Measurements from ENCODE around the gene TP53AIP1. TPM values are rescaled to one million over a fixed set of nuclear protein-coding genes. Genes with fewer than 3 reads are reported as not detected.

TP53AIP1 gene
- polyA plus RNA-seq, 4 donors: 0.07 to 0.18 TPM; not detected in 2

- no peaks in the 10 kb centered on the region for H3K27me3 ChIP-seq (ENCODE audit: control insufficient read depth in 3 of 3, insufficient read depth in 3 of 3, low read length in 3 of 3)
- no peaks in the 10 kb centered on the region for H3K9me3 ChIP-seq (ENCODE audit: control insufficient read depth in 2 of 2, insufficient read depth in 1 of 2, low read depth in 1 of 2, low read length in 1 of 2)
- no peak overlapping the region for H3K27ac ChIP-seq (ENCODE audit: low read depth in 1 of 3, low read length in 2 of 3)
- no peaks in the 10 kb centered on the region for H3K4me1 ChIP-seq (ENCODE audit: control insufficient read depth in 3 of 3, insufficient read depth in 2 of 3, low read depth in 1 of 3, low read length in 2 of 3)
- 68 to 78% (median 69%) methylated on average over 5 of the region's 5 CpGs for WGBS, 3 donors
- DNase-seq (no peak), FAIRE-seq (no peak)
- no peak overlapping the region for H3K4me3 ChIP-seq (ENCODE audit: low read depth in 1 of 3, low read length in 3 of 3)
- H3K36me3 ChIP-seq (ENCODE audit: control insufficient read depth in 3 of 3, insufficient read depth in 2 of 3, low read depth in 1 of 3, low read length in 3 of 3): no peaks in the 10 kb centered on the region
These were observed 23.5 kb downstream of the TP53AIP1 start for GRCh38 chr11:128919216-128919615.

GRCh38 chr11:128917144-128917724 is 25.4 kb downstream of the TP53AIP1 start:
- H3K9me3 ChIP-seq (ENCODE audit: control insufficient read depth in 2 of 2, insufficient read depth in 1 of 2, low read depth in 1 of 2, low read length in 1 of 2): no peaks in the 10 kb centered on the region
- WGBS, 3 donors: 46 to 62% (median 58%) methylated on average over 5 of the region's 5 CpGs
- DNase-seq (no peak), FAIRE-seq (no peak)
- no peak overlapping the region for H3K4me3 ChIP-seq (ENCODE audit: low read depth in 1 of 3, low read length in 3 of 3)
- H3K4me1 ChIP-seq (ENCODE audit: control insufficient read depth in 3 of 3, insufficient read depth in 2 of 3, low read depth in 1 of 3, low read length in 2 of 3): no peaks in the 10 kb centered on the region
- H3K27ac ChIP-seq (ENCODE audit: low read depth in 1 of 3, low read length in 2 of 3): no peak overlapping the region
- no peaks in the 10 kb centered on the region for H3K36me3 ChIP-seq (ENCODE audit: control insufficient read depth in 3 of 3, insufficient read depth in 2 of 3, low read depth in 1 of 3, low read length in 3 of 3)
- no peaks in the 10 kb centered on the region for H3K27me3 ChIP-seq (ENCODE audit: control insufficient read depth in 3 of 3, insufficient read depth in 3 of 3, low read length in 3 of 3)

GRCh38 chr11:128916681-128917080 is 26.0 kb downstream of the TP53AIP1 start:
- no peak overlapping the region for H3K27ac ChIP-seq (ENCODE audit: low read depth in 1 of 3, low read length in 2 of 3)
- H3K4me1 ChIP-seq (ENCODE audit: control insufficient read depth in 3 of 3, insufficient read depth in 2 of 3, low read depth in 1 of 3, low read length in 2 of 3): no peaks in the 10 kb centered on the region
- 73 to 84% (median 83%) methylated on average over 2 of the region's 2 CpGs for WGBS, 3 donors
- no peaks in the 10 kb centered on the region for H3K36me3 ChIP-seq (ENCODE audit: control insufficient read depth in 3 of 3, insufficient read depth in 2 of 3, low read depth in 1 of 3, low read length in 3 of 3)
- no peak for DNase-seq
- no peak overlapping the region for H3K4me3 ChIP-seq (ENCODE audit: low read depth in 1 of 3, low read length in 3 of 3)
- FAIRE-seq: no peak
- H3K9me3 ChIP-seq (ENCODE audit: control insufficient read depth in 2 of 2, insufficient read depth in 1 of 2, low read depth in 1 of 2, low read length in 1 of 2): no peaks in the 10 kb centered on the region
- H3K27me3 ChIP-seq (ENCODE audit: control insufficient read depth in 3 of 3, insufficient read depth in 3 of 3, low read length in 3 of 3): no peaks in the 10 kb centered on the region

GRCh38 chr11:128916037-128916572 is 26.6 kb downstream of the TP53AIP1 start:
- no peaks in the 10 kb centered on the region for H3K27me3 ChIP-seq (ENCODE audit: control insufficient read depth in 3 of 3, insufficient read depth in 3 of 3, low read length in 3 of 3)
- DNase-seq (no peak), FAIRE-seq (no peak)
- no peak overlapping the region for H3K4me3 ChIP-seq (ENCODE audit: low read depth in 1 of 3, low read length in 3 of 3)
- no peaks in the 10 kb centered on the region for H3K4me1 ChIP-seq (ENCODE audit: control insufficient read depth in 3 of 3, insufficient read depth in 2 of 3, low read depth in 1 of 3, low read length in 2 of 3)
- H3K9me3 ChIP-seq (ENCODE audit: control insufficient read depth in 2 of 2, insufficient read depth in 1 of 2, low read depth in 1 of 2, low read length in 1 of 2): no peaks in the 10 kb centered on the region
- WGBS, 3 donors: 62 to 78% (median 74%) methylated on average over 3 of the region's 3 CpGs
- no peak overlapping the region for H3K27ac ChIP-seq (ENCODE audit: low read depth in 1 of 3, low read length in 2 of 3)
- no peaks in the 10 kb centered on the region for H3K36me3 ChIP-seq (ENCODE audit: control insufficient read depth in 3 of 3, insufficient read depth in 2 of 3, low read depth in 1 of 3, low read length in 3 of 3)

GRCh38 chr11:128915149-128915521 is 27.5 kb downstream of the TP53AIP1 start:
- Histone ChIP-seq H3K27me3 (ENCODE audit: control insufficient read depth in 3 of 3, insufficient read depth in 3 of 3, low read length in 3 of 3) (no peaks in the 10 kb centered on the region), H3K36me3 (ENCODE audit: control insufficient read depth in 3 of 3, insufficient read depth in 2 of 3, low read depth in 1 of 3, low read length in 3 of 3) (no peaks in the 10 kb centered on the region), H3K4me3 (ENCODE audit: low read depth in 1 of 3, low read length in 3 of 3) (no peak overlapping the region), H3K27ac (ENCODE audit: low read depth in 1 of 3, low read length in 2 of 3) (no peak overlapping the region), H3K4me1 (ENCODE audit: control insufficient read depth in 3 of 3, insufficient read depth in 2 of 3, low read depth in 1 of 3, low read length in 2 of 3) (no peaks in the 10 kb centered on the region), H3K9me3 (ENCODE audit: control insufficient read depth in 2 of 2, insufficient read depth in 1 of 2, low read depth in 1 of 2, low read length in 1 of 2) (no peaks in the 10 kb centered on the region)
- DNase-seq: no peak
- FAIRE-seq: no peak
- 72 to 87% (median 85%) methylated on average over 6 of the region's 6 CpGs for WGBS, 3 donors

- H3K4me1 ChIP-seq (ENCODE audit: control insufficient read depth in 3 of 3, insufficient read depth in 2 of 3, low read depth in 1 of 3, low read length in 2 of 3): no peaks in the 10 kb centered on the region
- no peak overlapping the region for H3K4me3 ChIP-seq (ENCODE audit: low read depth in 1 of 3, low read length in 3 of 3)
- H3K27me3 ChIP-seq (ENCODE audit: control insufficient read depth in 3 of 3, insufficient read depth in 3 of 3, low read length in 3 of 3): no peaks in the 10 kb centered on the region
- H3K9me3 ChIP-seq (ENCODE audit: control insufficient read depth in 2 of 2, insufficient read depth in 1 of 2, low read depth in 1 of 2, low read length in 1 of 2): no peaks in the 10 kb centered on the region
- no peaks in the 10 kb centered on the region for H3K36me3 ChIP-seq (ENCODE audit: control insufficient read depth in 3 of 3, insufficient read depth in 2 of 3, low read depth in 1 of 3, low read length in 3 of 3)
- 76 to 80% (median 77%) methylated on average over 17 to 18 of the region's 18 CpGs for WGBS, 3 donors
- H3K27ac ChIP-seq (ENCODE audit: low read depth in 1 of 3, low read length in 2 of 3): no peak overlapping the region
- FAIRE-seq: no peak
- DNase-seq: no peak
These were observed 28.2 kb downstream of the TP53AIP1 start for GRCh38 chr11:128914216-128915148.

GRCh38 chr11:128913806-128914205 is 28.9 kb downstream of the TP53AIP1 start:
- WGBS, 3 donors: 82 to 91% (median 85%) methylated on average over 5 of the region's 5 CpGs
- no peak for FAIRE-seq
- Histone ChIP-seq H3K36me3 (ENCODE audit: control insufficient read depth in 3 of 3, insufficient read depth in 2 of 3, low read depth in 1 of 3, low read length in 3 of 3) (no peaks in the 10 kb centered on the region), H3K4me1 (ENCODE audit: control insufficient read depth in 3 of 3, insufficient read depth in 2 of 3, low read depth in 1 of 3, low read length in 2 of 3) (no peaks in the 10 kb centered on the region), H3K27me3 (ENCODE audit: control insufficient read depth in 3 of 3, insufficient read depth in 3 of 3, low read length in 3 of 3) (peaks cover 0 to 3% (median 0%) of the 10 kb centered on the region in 3 donors), H3K27ac (ENCODE audit: low read depth in 1 of 3, low read length in 2 of 3) (no peak overlapping the region), H3K9me3 (ENCODE audit: control insufficient read depth in 2 of 2, insufficient read depth in 1 of 2, low read depth in 1 of 2, low read length in 1 of 2) (no peaks in the 10 kb centered on the region), H3K4me3 (ENCODE audit: low read depth in 1 of 3, low read length in 3 of 3) (no peak overlapping the region)
- no peak for DNase-seq

- FAIRE-seq: no peak
These were observed 31.0 kb downstream of the TP53AIP1 start for GRCh38 chr11:128911701-128912100.

More at GRCh38 chr11:128911701-128912100, 31.0 kb downstream of the TP53AIP1 start:
- peaks cover 0 to 6% (median 0%) of the 10 kb centered on the region in 3 donors for H3K27me3 ChIP-seq (ENCODE audit: control insufficient read depth in 3 of 3, insufficient read depth in 3 of 3, low read length in 3 of 3)
- H3K4me3 ChIP-seq (ENCODE audit: low read depth in 1 of 3, low read length in 3 of 3): no peak overlapping the region
- no peaks in the 10 kb centered on the region for H3K36me3 ChIP-seq (ENCODE audit: control insufficient read depth in 3 of 3, insufficient read depth in 2 of 3, low read depth in 1 of 3, low read length in 3 of 3)
- 92 to 95% (median 94%) methylated on average over 18 of the region's 18 CpGs for WGBS, 3 donors
- DNase-seq: no peak
- H3K4me1 ChIP-seq (ENCODE audit: control insufficient read depth in 3 of 3, insufficient read depth in 2 of 3, low read depth in 1 of 3, low read length in 2 of 3): no peaks in the 10 kb centered on the region
- no peak overlapping the region for H3K27ac ChIP-seq (ENCODE audit: low read depth in 1 of 3, low read length in 2 of 3)
- no peaks in the 10 kb centered on the region for H3K9me3 ChIP-seq (ENCODE audit: control insufficient read depth in 2 of 2, insufficient read depth in 1 of 2, low read depth in 1 of 2, low read length in 1 of 2)

All from small intestine (tissue), 7 donors.